HG03135 (cell line): ENCODE data around the gene FOXP3.

ENCODE experiments used
- ATAC-seq: cut with Tn5 transposase; IDR thresholded peaks from one replicate; pipeline ENCODE4 v1.9.1; 2021; ENCODE audit warnings: mild to moderate bottlenecking, moderate library complexity; ENCODE audit not compliant: unreplicated experiment

FOXP3 gene

GRCh38 chrX:49226946-49227345 lies 37.6 kb downstream of the FOXP3 start:
- no peak for ATAC-seq

GRCh38 chrX:49225858-49226257 lies 38.7 kb downstream of the FOXP3 start:
- ATAC-seq, result no peak

- no peak for ATAC-seq
These were observed 42.6 kb downstream of the FOXP3 start for GRCh38 chrX:49221868-49222267.

- ATAC-seq, result no peak
These were observed 44.4 kb downstream of the FOXP3 start for GRCh38 chrX:49220100-49220499.

- ATAC-seq, result no peak
These were observed 49.4 kb downstream of the FOXP3 start for GRCh38 chrX:49214996-49215526.

GRCh38 chrX:49214416-49214815 lies 50.1 kb downstream of the FOXP3 start:
- ATAC-seq, result no peak

- ATAC-seq, result no peak
These were observed 51.6 kb downstream of the FOXP3 start for GRCh38 chrX:49212861-49213260.

GRCh38 chrX:49212209-49212608 lies 52.3 kb downstream of the FOXP3 start:
- ATAC-seq, result no peak

- ATAC-seq, result no peak
These were observed 53.4 kb downstream of the FOXP3 start for GRCh38 chrX:49211074-49211473.

- no peak for ATAC-seq
These were observed 54.1 kb downstream of the FOXP3 start for GRCh38 chrX:49210406-49210805.

- ATAC-seq, result no peak
These were observed 54.9 kb downstream of the FOXP3 start for GRCh38 chrX:49209434-49210251.

GRCh38 chrX:49208399-49208798 lies 56.1 kb downstream of the FOXP3 start:
- ATAC-seq, result no peak

- ATAC-seq, result no peak
These were observed 58.0 kb downstream of the FOXP3 start for GRCh38 chrX:49206543-49206942.

- ATAC-seq, result no peak
These were observed 59.1 kb downstream of the FOXP3 start for GRCh38 chrX:49205443-49205842.

- no peak for ATAC-seq
These were observed 59.8 kb downstream of the FOXP3 start for GRCh38 chrX:49204709-49205108.

- no peak for ATAC-seq
These were observed 60.5 kb downstream of the FOXP3 start for GRCh38 chrX:49204017-49204416.

GRCh38 chrX:49203536-49203935 lies 61.0 kb downstream of the FOXP3 start:
- ATAC-seq, result no peak

- no peak for ATAC-seq
These were observed 62.5 kb downstream of the FOXP3 start for GRCh38 chrX:49202022-49202421.
